ENCODE measurements around the gene PSEN1.

Gene PSEN1

DNA sequence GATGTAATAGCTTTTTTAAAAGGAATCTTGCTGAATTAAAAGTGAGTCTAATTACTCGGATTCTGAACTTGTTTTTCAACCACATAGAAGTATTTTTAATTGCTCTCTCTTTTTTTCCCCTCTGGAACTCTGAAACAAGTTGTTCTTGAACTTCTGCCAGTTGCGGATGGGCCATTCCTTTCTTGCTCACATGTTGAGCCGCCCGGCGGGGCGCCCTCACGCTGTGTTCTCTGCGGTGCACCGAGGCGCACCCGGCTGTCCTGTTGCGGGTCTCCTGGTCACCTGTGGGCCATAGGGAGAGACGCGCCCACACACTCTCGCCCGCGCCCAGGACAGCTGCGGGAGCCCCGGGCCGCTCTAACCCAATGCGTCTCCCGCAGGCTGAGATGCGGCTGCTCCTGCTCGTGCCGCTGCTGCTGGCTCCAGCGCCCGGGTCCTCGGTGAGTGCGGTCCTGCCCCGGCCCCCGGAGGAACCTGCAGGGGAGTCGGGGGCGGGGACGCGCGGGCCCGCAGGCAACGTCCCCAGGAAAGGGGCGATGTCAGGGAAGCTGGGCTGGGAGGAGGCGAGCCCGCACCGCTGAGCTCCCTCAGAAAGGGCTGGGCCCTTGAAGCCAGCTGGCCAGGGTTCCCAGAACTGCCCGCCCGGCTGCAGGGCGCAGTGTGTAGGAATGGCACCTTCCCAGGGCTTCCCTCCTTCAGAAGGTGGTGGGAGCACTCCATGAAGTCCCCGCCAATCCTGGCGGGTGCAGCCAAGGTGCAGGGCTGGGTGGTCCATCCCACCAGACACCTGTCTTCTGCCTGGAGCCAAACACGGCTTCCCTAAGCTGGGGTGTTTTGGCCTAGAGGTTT, 103.3 kb downstream of the PSEN1 start:
- no peak for DNase-seq (ENCODE audit: low read depth, low spot score)

DNA sequence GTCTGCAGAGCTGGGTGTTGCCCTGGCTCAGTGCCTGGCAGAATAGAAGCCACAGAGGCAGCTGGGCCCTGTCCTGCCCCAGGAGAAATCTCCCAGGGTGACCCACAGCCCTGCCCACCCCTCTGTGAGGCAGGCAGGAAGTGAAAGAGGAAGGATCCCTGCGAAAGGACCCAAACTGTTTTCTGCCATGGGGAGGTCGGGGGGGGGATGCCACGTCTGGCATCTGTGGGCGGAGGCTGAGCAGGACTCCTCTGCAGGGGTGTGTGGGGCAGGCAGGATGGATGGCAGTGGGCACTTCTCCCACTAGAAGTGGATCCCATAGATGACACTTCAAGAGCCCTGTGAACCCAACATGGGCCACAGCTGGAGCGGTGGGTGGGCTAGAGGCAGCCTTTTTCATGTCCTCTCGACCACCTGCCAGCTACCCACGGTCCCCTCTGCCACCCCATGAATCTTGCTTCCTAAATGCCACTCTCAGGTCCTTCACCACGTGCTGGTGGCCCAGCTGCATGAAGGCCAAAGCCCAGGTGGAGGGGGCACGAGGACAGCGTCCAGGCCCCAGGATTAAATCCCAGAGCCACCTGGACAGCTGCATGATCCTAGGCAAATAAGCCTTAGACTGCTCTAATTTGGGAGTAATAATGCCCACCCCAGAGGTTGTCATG, 104.6 kb downstream of the PSEN1 start:
- no peak for DNase-seq (ENCODE audit: low read depth, low spot score)

DNA sequence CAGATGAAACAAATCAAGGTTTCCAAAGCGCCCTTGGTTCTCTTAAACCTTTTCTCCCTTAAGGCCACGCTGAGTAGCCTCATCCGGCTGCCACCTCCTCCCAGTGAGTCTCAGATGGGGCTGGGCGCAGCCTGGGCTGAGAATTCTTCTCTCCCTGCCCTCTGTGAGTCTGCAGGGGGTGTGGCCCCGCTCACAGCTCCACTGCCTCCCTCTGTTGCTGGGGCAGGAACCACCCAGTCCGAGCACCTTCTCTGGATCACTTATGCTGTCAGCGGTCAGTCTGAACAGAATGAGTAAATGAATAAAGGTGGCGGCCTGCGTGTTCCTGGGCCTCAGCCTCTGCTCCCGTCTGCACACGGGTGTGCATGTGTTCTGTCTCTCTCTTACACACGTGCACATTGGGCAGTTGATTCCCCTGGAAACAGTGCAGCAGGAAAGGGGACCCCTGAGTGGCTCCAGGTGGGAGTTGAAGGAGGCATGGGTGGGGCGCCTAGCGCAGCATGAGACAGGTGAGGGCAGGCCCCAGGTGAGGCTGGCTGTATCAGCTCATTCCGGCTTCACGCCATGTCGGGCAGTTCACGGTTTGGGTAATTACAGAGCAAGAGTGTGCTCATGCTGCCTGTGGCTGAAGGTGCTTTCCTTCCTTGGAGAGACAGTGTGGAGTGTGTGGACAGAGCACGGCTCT, 105.3 kb downstream of the PSEN1 start:
- no peak for DNase-seq (ENCODE audit: low read depth, low spot score)

DNA sequence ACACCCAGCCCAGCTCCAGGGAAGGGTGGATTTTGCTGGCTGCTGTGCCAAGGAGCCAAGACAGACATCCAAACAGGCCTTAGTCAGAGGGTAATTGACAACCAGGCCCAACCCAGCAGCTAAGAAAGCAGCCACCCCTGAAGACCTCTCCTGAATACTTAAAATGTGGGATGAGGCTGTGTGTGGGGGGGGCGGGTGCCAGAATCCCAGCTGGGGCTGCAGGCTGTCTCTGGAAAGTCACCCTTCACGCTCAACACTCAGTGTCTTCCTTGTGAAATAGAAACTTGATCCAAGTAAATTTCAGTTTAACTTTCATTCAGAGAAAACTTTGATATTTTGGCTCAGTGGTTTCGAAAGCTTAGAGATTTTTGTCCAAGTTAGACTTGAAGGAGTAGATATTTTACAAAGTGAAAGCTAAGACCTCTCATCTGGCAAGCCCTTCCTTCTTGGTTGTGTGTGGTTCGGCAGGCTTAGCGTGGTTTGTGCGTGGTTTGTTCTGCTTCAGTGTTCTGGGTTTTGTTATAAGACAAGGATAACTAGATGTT, 106.1 kb downstream of the PSEN1 start:
- no peak for DNase-seq (ENCODE audit: low read depth, low spot score)

DNA sequence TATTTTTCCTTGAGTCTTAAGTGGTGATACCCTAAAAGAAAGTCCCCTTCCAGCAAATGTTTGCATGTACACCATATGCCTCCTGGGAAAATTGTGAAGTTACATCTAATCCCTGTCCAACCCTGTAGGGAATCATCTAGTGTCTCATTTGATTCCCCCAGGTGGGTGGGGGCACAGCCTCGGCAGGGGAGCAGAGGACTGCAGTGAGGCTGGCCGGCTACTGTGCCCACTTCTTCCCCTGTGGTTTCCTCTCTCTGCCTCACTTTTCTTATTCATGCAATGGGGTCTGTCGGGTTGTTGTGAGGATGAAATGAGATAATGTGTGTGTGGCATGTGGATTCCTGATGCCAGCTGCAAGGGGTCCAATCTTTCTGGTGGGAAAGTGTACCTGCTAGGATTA, 107.0 kb downstream of the PSEN1 start:
- no peak for DNase-seq (ENCODE audit: low read depth, low spot score)

DNA sequence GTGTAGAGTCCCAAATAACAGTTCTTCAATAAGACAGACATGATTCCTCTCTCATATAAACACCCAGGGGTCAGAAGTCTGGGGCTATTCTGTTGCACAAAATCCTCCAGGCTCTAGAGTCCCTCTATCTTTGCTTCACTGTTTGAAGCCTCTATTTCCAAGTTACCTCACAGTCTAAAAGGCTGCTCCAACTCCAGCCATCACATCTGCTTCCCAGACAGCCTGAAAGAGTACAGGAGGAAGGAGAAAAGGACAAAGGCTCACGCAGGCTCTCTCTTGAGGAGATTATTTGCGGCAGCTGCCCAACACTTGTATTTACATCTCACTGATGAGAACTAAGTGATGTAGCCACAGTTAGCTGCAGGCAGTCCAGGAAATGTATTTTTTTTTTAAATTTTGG, 107.4 kb downstream of the PSEN1 start:
- DNase-seq (ENCODE audit: low read depth, low spot score) = no peak

DNA sequence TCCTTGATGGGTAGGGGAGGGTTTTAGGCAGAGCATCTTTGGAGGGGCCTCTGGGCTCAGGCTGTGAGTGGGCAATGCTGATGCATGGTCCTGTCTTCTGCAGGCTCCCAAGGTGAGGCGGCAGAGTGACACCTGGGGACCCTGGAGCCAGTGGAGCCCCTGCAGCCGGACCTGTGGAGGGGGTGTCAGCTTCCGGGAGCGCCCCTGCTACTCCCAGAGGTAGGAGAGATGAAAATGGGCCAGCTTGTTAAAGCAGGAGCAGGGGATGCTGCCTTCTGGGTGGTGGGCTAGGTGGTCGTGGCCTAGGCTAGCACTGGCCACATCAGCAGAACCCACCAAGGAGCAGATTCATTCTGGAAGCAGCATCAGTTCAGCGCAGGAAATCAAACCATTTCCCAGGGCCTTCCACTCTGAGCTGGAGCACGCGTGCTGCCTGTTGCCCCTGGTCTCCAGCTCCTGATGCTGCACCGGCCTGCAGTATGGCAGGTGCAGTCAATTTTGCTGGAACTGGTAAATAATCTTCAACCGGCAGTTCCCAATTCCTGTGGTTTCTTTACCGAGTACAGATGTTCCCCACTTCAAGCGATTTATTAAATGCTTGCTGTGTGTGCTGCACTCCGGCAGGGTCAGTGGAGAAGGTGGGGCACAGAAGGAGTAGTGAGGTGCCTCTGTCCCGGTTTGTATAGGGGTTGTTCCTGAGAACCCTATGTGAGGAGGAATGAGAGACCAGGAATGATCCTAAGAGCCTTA, 108.4 kb downstream of the PSEN1 start:
- DNase-seq (ENCODE audit: low read depth, low spot score) = no peak

DNA sequence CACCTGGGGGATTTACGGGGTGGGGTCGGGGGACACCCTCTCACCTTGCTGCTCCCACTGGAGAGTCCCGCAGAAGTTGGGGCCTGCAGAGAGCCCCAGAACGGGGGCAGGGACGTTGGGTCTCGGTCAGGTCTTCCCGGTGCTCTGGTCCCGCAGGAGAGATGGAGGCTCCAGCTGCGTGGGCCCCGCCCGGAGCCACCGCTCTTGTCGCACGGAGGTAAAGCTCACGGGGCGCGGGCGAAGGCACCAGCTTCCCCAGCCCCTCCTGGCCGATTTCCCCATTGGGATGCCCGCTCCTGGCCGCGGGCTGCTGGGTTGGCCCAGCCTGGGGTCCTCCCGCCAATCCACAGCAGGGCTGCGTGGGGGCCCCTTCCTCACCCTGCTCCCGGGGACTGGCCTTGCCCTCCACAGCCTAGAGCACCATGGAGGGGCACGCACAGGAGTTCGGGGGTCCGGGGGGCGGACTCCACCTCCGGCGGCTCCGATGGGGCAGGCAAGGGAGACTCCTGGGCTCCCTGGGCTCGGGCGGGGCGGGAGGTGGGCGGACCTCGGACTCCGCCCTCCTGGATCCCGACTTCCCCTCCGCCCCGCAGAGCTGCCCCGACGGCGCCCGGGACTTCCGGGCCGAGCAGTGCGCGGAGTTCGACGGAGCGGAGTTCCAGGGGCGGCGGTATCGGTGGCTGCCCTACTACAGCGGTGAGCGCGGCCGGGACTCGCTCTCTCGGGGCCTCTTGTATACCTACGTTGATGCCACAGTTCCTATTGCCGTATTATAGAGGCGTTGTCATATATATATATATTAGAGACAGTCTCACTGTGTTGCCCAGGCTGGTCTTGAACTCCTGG, 109.4 kb downstream of the PSEN1 start:
- no peak for DNase-seq (ENCODE audit: low read depth, low spot score)

DNA sequence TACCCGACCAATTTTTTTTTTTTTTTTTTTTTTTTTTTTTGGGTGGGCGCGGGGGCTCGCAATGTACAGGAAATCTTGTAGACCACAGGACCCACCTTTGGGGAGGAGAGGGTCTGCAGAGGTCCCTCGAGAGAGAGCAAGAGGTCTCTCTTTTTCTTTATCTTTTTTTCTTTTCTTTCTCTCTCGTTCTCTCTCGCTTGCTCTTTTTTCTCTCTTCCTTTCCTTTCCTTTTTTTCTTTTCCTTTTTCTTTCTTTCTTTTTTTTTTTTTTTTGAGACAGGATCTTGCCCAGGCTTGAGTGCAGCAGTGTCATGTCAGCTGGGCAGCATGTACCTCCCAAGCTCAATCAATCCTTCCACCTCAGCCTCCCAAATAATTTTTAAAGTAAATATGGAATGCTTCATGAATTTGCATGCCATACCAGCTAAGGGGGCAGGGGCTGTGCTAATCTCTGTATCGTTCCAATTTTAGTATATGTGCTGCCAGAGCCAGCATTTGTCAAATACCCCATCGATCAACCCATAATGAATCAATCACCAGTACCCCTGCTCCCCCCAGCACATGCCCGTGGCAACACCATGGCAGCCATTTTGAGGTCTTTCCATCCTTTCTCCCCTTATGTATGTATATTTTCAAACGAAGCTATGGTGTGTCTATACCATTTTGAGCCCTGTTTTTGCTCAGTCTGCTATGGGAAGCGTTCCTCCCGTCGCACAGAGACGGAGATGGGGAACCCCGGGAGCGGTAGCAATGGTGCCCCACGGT, 110.3 kb downstream of the PSEN1 start:
- DNase-seq (ENCODE audit: low read depth, low spot score) = no peak

DNA sequence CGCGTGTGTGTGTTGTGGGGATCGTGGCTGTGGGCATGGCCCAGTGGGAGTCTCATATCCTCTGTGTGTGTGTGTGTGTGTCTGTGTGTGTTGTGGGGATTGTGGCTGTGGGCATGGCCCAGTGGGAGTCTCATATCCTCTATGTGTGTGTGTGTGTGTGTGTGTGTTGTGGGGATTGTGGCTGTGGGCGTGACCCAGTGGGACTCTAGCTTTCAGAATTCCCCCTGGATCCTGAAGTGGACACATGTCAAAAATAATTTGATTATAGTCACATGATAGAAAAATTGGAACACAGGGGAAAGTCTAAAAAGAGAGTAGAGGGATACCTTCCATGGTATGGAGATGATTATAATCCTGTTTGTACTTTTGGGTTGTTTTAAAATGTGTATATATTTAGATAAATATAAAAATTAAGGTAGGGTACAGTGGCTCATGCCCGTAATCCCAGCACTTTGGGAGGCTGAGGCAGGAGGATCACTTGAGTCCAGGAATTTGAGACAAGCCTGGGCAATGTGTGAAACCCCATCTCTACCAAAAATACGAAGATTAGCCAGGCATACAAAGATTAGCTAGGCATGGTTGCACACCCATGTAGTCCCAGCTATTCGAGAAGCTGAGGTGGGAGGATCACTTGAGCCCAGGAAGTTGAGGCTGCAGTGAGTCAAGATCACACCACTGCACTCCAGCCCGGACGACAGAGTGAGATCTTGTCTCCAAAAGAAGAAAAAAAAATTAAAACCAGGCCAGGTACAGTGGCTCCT, 112.0 kb downstream of the PSEN1 start:
- no peak for DNase-seq (ENCODE audit: low read depth, low spot score)

DNA sequence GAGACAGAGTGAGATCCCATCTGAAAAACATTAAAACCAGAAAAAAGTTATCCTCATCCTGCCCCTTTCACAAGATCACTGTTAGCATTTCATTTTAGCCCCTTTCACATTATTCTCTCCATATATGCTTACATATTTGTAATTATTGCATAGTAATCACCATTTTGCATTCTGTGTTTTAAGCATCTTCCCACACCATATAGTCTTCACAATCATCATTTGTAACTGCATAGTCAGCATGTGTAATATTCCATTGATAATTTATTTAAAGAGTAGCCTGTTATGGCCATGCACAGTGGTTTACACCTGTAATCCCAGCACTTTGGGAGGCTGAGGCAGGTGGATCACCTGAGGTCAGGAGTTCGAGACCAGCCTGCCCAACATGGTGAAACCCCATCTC, 112.8 kb downstream of the PSEN1 start:
- DNase-seq (ENCODE audit: low read depth, low spot score) = no peak

DNA sequence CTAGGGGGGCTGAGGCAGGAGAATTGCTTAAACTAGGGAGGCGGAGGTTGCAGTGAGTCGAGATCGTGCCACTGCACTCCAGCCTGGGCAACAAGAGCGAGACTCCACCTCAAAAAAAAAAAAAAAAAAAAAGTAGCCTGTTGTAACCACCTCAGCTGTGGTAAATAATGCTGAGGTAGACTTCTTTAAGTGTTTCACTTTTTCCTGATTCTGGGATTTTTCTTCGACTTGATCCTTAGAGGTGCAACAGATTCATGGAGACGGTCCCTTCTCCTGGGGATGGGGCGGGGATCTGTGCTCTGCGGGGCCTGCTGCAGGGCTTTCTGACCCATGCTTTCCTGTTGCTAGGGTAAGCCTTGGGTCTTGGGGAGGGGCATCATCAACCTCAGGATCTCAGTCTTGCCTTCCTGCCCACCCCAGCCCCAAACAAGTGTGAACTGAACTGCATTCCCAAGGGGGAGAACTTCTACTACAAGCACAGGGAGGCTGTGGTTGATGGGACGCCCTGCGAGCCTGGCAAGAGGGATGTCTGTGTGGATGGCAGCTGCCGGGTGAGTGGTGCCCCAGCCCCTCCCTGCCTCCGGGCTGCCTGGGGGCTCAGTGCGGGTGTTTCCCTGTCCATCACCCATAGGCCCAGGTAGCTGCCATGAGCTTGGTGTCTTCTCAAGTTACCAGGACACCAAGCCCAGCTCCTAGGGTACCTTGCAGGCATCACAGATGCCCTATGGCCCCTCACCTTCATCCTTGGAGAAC, 113.4 kb downstream of the PSEN1 start:
- DNase-seq (ENCODE audit: low read depth, low spot score) = no peak

DNA sequence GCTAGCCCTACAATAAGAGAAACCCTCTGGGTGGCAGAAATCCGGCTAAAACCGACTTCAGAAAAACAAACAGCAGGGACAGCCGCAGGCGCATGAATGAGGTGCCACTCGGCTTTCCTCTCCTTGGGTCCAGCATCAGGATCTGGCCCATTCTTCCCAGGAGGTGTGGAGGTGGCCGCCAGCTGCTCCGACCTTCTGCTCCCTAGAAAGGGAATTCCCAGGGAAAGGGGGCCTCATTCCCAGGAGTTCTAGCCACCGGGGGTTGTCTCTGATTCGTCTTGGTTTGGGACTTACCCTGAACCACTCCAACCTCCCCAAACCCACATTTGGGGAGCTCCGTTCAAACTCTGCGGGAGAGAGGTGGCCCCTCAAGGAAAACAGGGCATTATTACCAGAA, 114.0 kb downstream of the PSEN1 start:
- no peak for DNase-seq (ENCODE audit: low read depth, low spot score)

DNA sequence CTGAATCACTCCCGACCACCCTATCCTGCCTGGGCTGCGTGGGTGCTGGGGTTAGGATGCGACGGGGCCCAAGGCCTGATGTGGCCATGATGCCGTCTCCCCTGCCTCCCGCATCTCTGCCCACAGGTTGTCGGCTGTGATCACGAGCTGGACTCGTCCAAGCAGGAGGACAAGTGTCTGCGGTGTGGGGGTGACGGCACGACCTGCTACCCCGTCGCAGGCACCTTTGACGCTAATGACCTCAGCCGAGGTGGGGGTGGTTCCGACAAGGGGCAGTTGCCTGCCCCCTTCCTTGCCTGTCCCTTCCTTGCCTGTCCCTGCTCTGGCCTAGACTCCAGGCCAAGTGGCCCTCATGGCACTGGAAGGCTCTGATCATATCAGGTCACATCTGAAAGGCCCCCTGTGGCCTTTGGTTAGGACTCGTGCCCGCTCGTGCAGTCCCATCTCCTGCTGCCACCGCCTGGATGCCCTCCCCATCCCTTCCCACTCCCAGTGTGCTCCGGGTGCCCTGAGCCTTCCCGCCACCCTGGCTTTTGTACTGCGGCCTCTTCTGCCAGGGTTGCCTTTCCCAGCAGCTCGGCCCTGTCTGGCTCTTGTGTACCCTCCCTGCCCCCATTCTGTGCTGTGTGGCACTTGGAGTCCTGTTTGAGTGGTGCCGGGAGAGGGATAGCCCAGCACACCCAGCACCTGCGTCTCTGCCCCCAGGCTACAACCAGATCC, 114.6 kb downstream of the PSEN1 start:
- DNase-seq (ENCODE audit: low read depth, low spot score) = no peak

DNA sequence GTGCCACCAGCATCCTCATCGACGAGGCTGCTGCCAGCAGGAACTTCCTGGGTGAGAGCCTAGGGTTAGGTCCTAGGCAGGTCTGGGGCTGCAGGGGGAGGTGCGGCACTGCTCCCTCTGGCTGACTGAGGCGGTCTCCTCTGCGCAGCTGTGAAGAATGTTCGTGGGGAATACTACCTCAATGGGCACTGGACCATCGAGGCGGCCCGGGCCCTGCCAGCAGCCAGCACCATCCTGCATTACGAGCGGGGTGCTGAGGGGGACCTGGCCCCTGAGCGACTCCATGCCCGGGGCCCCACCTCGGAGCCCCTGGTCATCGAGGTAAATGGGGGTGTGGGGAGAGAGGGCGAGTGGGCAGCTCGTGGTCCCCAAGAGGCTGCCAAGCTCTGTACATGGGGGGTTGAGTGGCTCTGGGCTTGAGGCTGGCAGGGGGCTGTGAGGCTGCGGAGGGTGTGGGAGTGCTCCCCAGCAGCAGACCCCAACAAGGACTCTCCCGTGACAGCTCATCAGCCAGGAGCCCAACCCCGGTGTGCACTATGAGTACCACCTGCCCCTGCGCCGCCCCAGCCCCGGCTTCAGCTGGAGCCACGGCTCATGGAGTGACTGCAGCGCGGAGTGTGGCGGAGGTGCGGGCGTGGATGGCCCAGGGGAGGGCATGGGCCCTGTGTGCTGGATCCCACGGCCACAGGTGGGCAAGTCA, 115.4 kb downstream of the PSEN1 start:
- no peak for DNase-seq (ENCODE audit: low read depth, low spot score)

DNA sequence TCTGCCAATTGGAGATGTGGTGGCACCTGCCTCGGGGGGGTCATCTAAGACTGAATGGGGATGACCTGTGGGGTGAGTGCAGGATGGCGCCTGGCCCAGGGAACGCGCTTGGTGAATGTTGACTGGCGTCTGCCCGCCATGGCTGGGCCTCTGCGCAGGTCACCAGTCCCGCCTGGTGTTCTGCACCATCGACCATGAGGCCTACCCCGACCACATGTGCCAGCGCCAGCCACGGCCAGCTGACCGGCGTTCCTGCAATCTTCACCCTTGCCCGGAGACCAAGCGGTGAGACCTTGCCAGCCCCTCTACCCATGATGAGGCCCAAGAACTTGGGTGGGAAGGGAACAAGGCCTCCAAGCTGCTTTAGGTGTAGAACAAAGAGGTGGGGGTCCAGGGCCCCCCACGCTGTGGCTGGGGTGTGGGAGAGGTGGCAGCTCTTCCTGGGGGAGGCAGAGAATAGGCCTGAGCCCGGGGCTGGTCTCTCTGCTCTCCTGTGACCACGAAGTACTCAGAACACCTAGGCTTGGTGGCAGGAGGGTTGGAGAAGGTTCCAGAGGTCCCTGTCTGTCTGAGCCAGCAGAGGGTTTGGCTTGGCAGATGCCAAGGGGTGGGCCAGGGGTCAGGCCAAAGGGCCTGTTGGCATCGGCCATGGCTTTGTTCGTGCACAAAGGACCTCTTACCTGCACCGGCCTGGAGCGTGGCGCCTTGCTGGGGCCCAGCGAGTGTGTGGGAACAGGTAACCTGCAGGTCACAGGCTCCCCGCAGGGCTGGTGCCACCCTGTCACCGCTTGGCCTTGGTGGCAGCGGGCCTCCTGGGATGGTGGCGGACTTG, 116.4 kb downstream of the PSEN1 start:
- no peak for DNase-seq (ENCODE audit: low read depth, low spot score)

DNA sequence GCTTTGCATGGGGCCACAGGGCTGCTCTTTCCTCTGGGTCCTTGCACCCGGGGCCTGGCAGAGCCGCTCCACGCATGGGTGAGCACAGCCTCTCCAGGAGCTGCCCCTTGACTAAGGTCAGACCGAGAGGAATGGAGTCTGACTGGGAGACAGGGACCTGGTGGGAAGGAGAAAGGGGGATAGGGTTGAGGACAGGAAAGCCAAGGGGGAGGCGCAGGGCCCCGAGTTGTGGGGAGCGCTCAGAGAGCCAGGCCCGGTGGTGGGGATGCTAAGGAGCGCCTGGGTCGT, 117.0 kb downstream of the PSEN1 start:
- no peak for DNase-seq (ENCODE audit: low read depth, low spot score)

Measured in smooth muscle cell of the brain vasculature (primary cell).